Left lung (tissue), 10 donors: ENCODE measurements around the gene ETS2. TPM values are rescaled to one million over a fixed set of nuclear protein-coding genes. Genes with fewer than 3 reads are reported as not detected.
A peak's percentile ranks its signal among the peaks of the same experiment; 100 is the strongest.

Experiments
- ATAC-seq: fragments of 200-7000 bp; cut with Tn5 transposase; one replicate; pipeline ENCODE4 v1.9.1; 2020; ENCODE audit warnings: moderate library complexity
- DNase-seq, 4 donors: peaks; one replicate each; pipeline ENCODE4 v3.0.0-alpha.2; 2013 to 2020
- H3K27ac ChIP-seq, 2 donors: fragments of 200-600 bp; sonication (generic) in 1 of 2; one replicate each; pipeline versions ENCODE4 v1.5.0 to v1.8.0; 2020 to 2021
- H3K27me3 ChIP-seq, 2 donors: fragments of 200-600 bp; sonication (generic) in 1 of 2; one replicate each; pipeline versions ENCODE4 v1.5.0 to v1.8.0; 2020 to 2021
- H3K36me3 ChIP-seq, 2 donors: fragments of 200-600 bp; sonication (generic) in 1 of 2; one replicate each; pipeline versions ENCODE4 v1.5.0 to v1.8.0; 2020 to 2021
- H3K4me1 ChIP-seq, 2 donors: fragments of 200-600 bp; one replicate each; pipeline ENCODE4 v1.8.0; 2021
- H3K4me3 ChIP-seq, 2 donors: fragments of 200-600 bp; sonication (generic) in 1 of 2; one replicate each; pipeline versions ENCODE4 v1.5.0 to v1.8.0; 2020 to 2021; ENCODE audit warnings: mild to moderate bottlenecking in 1 of 2
- H3K9me3 ChIP-seq, 2 donors: fragments of 200-600 bp; sonication (generic) in 1 of 2; one replicate each; pipeline versions ENCODE4 v1.5.0 to v1.8.0; 2020 to 2021
- intact Hi-C, 2 donors: fragments of 100-400 bp; cut with DNase I; formaldehyde crosslinking; loops; one replicate each; pipeline versions ENCODE4 v1.11.2 to v1.14.2; 2022
- polyA plus RNA-seq, 6 donors: library from polyadenylated mRNA; unstranded; fragments of 120-200 nt; gene quantifications; one replicate each; pipeline ENCODE4 v1.2.1, GENCODE V29; 2013; ENCODE audit not compliant: insufficient read length in 6 of 6
- total RNA-seq, 2 donors: library from RNA; stranded (reverse); fragmentation: NEBNext Ultra II Directional; extraction: Animal tissue kit (Norgen Biotek cat#: 25700); gene quantifications; one replicate each; pipeline ENCODE4 v1.2.1, GENCODE V29; 2021
- TF ChIP-seq, protein P1 (sequence below), 2 donors: fragments of 200-600 bp; sonication (generic) in 1 of 2; IDR thresholded peaks; one replicate each; pipeline versions ENCODE4 v1.5.0 to v1.8.0; 2021; ENCODE audit warnings: antibody characterized with exemption in 2 of 2
- donor health status: DM: no; HTN: yes; CAD: no.
- donor health status: DM: no; HTN: no; CAD: no.

The ETS2 gene
- total and polyA plus RNA-seq, 8 donors: 93.2 to 199 (median 158) TPM

DNA sequence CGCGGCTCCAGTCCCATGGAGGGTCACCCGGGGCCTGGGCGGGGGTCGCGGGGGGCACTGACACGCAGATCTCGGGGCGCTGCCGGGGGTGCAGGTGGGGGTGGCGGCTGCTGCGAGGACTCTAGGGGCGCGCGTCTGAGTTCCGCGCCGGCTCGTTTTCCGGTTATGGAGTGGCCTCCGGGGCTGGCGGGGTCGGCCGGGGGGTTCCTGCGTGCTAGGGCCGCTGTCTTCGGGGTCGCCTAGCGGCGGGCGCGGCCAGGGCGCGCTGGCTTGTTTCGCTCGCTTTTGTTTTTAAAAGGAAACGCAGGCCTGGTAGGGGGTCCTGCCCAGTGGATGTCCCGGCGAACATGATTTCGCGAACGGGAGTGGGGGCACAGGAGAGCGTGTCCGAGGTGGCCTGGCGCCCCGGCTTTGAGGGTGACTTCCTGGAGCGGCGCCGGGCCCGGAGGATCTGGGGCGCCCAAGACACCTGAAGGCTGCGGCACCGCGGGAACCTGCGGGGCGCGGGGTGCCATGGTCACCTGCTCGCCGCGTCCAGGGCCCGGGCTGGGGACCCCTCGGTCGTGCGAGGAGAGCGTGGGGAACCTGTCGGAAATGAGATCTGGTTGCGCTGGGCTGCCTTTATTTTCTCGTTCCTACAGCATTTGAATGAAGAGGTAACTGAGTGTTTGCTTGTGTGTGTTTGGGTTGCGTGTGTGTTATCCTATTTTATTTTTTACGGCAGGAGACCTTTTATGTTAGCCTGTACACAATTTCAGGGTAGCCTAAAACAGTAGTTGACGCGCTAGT, 618 bp downstream of the ETS2 start:
- TF ChIP-seq, protein P1, sequence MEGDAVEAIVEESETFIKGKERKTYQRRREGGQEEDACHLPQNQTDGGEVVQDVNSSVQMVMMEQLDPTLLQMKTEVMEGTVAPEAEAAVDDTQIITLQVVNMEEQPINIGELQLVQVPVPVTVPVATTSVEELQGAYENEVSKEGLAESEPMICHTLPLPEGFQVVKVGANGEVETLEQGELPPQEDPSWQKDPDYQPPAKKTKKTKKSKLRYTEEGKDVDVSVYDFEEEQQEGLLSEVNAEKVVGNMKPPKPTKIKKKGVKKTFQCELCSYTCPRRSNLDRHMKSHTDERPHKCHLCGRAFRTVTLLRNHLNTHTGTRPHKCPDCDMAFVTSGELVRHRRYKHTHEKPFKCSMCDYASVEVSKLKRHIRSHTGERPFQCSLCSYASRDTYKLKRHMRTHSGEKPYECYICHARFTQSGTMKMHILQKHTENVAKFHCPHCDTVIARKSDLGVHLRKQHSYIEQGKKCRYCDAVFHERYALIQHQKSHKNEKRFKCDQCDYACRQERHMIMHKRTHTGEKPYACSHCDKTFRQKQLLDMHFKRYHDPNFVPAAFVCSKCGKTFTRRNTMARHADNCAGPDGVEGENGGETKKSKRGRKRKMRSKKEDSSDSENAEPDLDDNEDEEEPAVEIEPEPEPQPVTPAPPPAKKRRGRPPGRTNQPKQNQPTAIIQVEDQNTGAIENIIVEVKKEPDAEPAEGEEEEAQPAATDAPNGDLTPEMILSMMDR (IDR thresholded peaks at IDR 0.05): no peak
- Histone ChIP-seq H3K4me3 (peak overlapping the region; percentile 70 to 90), H3K9me3 (no peaks in the 10 kb centered on the region), H3K36me3 (peaks cover 0 to 24% of the 10 kb centered on the region in 2 donors), H3K4me1 (peaks cover 23 to 56% of the 10 kb centered on the region in 2 donors), H3K27me3 (no peaks in the 10 kb centered on the region), H3K27ac (peak overlapping the region; percentile 96 to 97)
- DNase-seq (peak in 2 of 4 donors; percentile 46 to 90), ATAC-seq (peak; percentile 1)
- intact Hi-C loops: loop anchor here in 1 of 2 donors (10.0 kb wide), 2 partner anchors 198 to 302 kb away; no protein-coding TSS in a partner anchor

DNA sequence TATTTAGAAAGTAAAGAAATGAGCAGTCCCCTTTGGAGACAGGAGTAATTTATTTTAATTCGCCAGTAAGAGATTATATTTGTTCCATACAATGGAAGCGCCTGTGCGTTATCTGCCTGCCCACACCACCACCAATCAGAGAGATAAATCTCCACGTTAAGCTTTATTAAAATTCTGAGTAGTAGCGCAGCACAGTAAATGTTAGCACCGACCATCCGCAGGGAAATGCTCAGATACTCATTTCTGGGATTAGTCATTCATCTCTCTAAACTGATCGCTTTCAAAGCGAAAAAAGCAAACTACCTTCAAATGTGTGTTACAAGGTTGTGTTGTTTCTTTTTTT, 1.2 kb downstream of the ETS2 start:
- TF ChIP-seq, protein P1 (IDR thresholded peaks at IDR 0.05): no peak
- Histone ChIP-seq H3K9me3 (no peaks in the 10 kb centered on the region), H3K27me3 (no peaks in the 10 kb centered on the region), H3K4me1 (peaks cover 25 to 61% of the 10 kb centered on the region in 2 donors), H3K36me3 (peaks cover 0 to 29% of the 10 kb centered on the region in 2 donors), H3K27ac (peak overlapping the region; percentile 96 to 97), H3K4me3 (peak overlapping the region; percentile 70 to 90)
- intact Hi-C loops: loop anchor here in 1 of 2 donors (10.0 kb wide), 2 partner anchors 198 to 302 kb away; no protein-coding TSS in a partner anchor
- DNase-seq: no peak
- no peak for ATAC-seq

DNA sequence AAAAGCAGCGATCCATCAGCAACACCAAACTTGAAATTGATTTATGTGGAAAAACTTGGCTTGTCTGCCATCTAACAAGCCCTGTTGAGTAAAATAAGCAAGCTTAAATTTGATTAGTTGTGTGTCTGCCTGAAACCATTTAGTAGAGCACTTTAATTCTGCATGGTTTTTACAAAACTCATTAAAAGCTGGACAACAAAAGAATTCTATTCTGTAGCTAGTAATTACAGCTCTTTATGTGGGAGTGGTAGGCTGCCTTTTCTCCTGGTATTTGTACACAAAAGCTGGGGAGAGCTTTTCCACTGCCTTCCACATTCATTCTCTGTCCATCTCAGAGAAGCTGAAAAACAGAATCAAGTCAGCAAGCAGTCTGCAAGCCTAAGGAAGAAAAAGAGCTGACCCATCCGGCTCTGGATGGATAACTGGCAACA, 1.7 kb downstream of the ETS2 start:
- Histone ChIP-seq H3K36me3 (peaks cover 3 to 35% of the 10 kb centered on the region in 2 donors), H3K9me3 (no peaks in the 10 kb centered on the region), H3K4me1 (peaks cover 27 to 67% of the 10 kb centered on the region in 2 donors), H3K4me3 (peak overlapping the region; percentile 70 to 90), H3K27ac (peak overlapping the region; percentile 96 to 97), H3K27me3 (no peaks in the 10 kb centered on the region)
- intact Hi-C loops: loop anchor here in 1 of 2 donors (10.0 kb wide), 2 partner anchors 197 to 303 kb away; no protein-coding TSS in a partner anchor
- DNase-seq: no peak
- ATAC-seq: no peak
- TF ChIP-seq, protein P1 (IDR thresholded peaks at IDR 0.05): no peak

DNA sequence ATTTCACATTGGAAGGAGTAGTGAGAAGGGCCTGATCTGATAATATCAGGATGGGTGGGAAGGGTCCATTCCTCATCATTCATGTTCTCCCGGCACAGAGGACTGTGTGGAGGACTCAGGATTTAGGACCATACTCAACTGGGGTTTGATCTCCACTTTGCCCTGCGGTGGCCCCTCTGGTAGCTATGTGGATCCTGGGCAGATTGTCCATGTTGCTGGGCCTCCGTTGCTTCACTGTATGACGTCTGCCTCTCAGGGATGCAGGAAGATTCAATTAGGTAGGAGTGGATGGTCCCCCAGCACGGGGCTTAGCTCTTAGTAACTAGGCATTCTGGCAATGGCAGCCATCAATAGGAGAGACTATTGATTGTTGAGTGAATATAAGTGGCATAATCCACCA, 2.3 kb downstream of the ETS2 start:
- no peak for DNase-seq
- Histone ChIP-seq H3K4me3 (peak overlapping the region; percentile 70 to 90), H3K27me3 (no peaks in the 10 kb centered on the region), H3K9me3 (no peaks in the 10 kb centered on the region), H3K36me3 (peaks cover 3 to 40% of the 10 kb centered on the region in 2 donors), H3K27ac (peak overlapping the region; percentile 96 to 97), H3K4me1 (peaks cover 27 to 72% of the 10 kb centered on the region in 2 donors)
- no peak for ATAC-seq
- TF ChIP-seq, protein P1 (IDR thresholded peaks at IDR 0.05): no peak
- intact Hi-C loops: loop anchor here in 1 of 2 donors (10.0 kb wide), 2 partner anchors 197 to 303 kb away; no protein-coding TSS in a partner anchor
